Osteocyte (in vitro differentiated cells): ENCODE data around the gene TRMT1. TPM values are rescaled to one million over a fixed set of nuclear protein-coding genes. Genes with fewer than 3 reads are reported as not detected.

Experiments
- DNase-seq: peaks from one replicate; pipeline ENCODE4 v3.0.0; 2021; ENCODE audit warnings: mixed read lengths; ENCODE audit not compliant: unreplicated experiment; ENCODE audit errors: extremely low spot score
- H3K27ac Mint-ChIP-seq: one replicate; pipeline ENCODE4 v1.8.0; 2021; ENCODE audit warnings: mild to moderate bottlenecking, mixed read lengths; ENCODE audit not compliant: unreplicated experiment
- H3K27me3 Mint-ChIP-seq: one replicate; pipeline ENCODE4 v1.8.0; 2021; ENCODE audit warnings: mixed read lengths; ENCODE audit not compliant: unreplicated experiment
- H3K36me3 Mint-ChIP-seq: one replicate; pipeline ENCODE4 v1.8.0; 2021; ENCODE audit warnings: mixed read lengths; ENCODE audit not compliant: unreplicated experiment
- H3K4me1 Mint-ChIP-seq: one replicate; pipeline ENCODE4 v1.8.0; 2021; ENCODE audit warnings: mixed read lengths; ENCODE audit not compliant: unreplicated experiment
- H3K4me3 Mint-ChIP-seq: one replicate; pipeline ENCODE4 v1.8.0; 2021; ENCODE audit warnings: mild to moderate bottlenecking, moderate library complexity, mixed read lengths; ENCODE audit not compliant: unreplicated experiment
- H3K9me3 Mint-ChIP-seq: one replicate; pipeline ENCODE4 v1.8.0; 2021; ENCODE audit warnings: mixed read lengths; ENCODE audit not compliant: unreplicated experiment
- CTCF ChIP-seq: fragments of 200-600 bp; sonication (generic); IDR thresholded peaks from 2 replicates; pipeline ENCODE4 v1.5.0; 2021; ENCODE audit warnings: antibody characterized with exemption, mild to moderate bottlenecking, moderate library complexity
- total RNA-seq: library from RNA; stranded (reverse); gene quantifications from 2 replicates; pipeline ENCODE4 v1.2.1, GENCODE V29; 2021

The TRMT1 gene
- total RNA-seq, 1 donor from 2014 or later, result 43.1 TPM

DNA sequence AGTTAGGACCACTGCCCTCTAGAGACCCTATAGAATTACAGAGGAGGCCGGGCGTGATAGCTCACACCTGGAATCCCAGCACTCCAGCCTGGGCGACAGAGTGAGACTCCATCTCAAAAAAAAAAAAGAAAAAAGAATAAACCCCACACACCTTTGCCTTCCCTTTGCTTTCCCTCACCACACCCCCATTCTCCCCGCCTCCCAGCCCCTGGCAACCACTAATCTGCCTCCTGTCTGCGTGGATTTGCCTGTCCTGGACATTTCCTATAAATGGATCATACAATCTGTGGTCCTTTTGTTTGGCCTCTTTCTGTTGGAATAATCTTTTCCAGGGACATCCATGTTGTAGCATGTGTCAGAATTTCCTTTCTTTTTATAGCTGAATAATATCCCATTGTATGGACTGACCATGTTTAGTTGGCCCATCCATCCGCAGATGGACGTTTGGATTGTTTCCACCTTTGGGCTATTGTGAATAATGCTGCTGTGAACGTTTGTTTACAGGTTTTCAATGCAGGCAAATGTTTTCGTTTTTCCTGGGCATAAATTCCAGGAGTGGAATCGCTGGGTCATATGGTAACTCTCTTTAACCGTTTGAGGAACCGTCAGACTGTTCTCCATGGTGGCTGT, 16.8 kb upstream of the TRMT1 start:
- Mint-ChIP-seq H3K4me3 (no peak overlapping the region), H3K36me3 (peaks cover 4% of the 10 kb centered on the region), H3K27me3 (no peaks in the 10 kb centered on the region), H3K4me1 (peaks cover 2% of the 10 kb centered on the region), H3K9me3 (no peaks in the 10 kb centered on the region), H3K27ac (peak overlapping the region; percentile 44)
- TF ChIP-seq CTCF, result no peak
- no peak for DNase-seq

DNA sequence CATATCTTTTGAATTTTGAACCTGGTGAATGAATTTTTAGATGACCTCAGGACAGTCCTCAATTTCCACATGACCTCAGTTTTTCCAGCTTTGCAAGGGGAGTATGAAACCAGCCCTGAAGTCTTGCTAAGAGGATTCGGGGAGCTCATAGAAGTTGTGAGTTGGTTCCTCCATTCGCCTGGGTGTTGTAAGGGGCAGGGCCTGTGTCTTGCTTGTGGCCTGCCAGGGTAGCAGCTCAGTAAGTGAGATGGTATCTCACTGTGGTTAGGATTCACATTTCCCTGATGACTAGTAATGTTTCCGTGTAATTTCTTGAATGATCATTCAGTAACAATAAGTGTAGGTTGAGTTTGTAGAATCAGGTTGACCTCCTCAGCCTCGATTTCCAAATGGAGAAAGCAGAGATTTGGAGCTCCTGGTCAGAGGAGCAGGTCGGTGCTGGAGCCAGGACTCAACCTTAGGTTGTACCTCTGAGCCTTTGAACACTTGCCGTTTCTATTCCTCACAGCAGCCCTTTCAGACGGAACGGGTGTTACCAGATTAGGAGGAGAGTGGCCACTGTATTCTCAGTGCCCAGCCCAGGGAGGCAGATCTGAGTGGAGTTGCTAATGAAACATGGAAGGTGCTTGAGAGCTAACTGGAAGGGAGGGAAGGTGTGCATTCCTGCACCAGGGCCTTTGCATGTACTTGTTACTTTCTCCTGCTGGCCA, 16.1 kb upstream of the TRMT1 start:
- H3K9me3 Mint-ChIP-seq, result no peaks in the 10 kb centered on the region
- H3K4me1 Mint-ChIP-seq, result peaks cover 2% of the 10 kb centered on the region
- no peak for TF ChIP-seq CTCF
- no peak overlapping the region for H3K4me3 Mint-ChIP-seq
- no peaks in the 10 kb centered on the region for H3K27me3 Mint-ChIP-seq
- no peak for DNase-seq
- peaks cover 4% of the 10 kb centered on the region for H3K36me3 Mint-ChIP-seq
- H3K27ac Mint-ChIP-seq, result peak overlapping the region; percentile 41

DNA sequence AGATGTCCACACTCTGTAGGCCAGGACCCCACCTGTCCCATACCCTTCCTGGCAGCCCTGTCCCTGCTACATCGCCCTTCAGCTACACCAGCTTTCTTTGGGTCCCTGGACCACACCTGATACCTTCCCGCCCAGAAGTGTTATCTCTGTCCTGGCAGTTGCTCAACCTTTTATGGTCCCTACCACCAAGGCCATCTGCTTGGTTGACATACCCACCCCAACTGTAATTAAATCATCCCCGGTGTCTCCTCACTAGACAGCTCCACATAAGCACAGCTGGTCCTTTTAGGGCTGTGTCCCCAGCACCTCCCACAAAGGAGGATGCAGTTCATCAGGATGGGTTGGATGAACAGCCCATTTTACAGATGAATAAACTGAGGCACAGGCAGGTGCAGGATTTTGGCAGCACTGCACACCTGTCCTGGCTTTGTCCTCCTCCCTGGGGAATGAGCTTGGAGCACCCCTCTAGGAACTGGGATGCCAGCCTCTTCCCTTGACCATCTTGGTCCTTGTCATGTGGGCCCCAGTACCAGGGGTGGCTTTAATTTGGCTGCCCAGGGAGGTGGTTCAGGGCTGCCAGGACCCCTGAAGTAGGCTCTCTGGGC, 14.4 kb upstream of the TRMT1 start:
- DNase-seq, result no peak
- peaks cover 2% of the 10 kb centered on the region for H3K4me1 Mint-ChIP-seq
- no peaks in the 10 kb centered on the region for H3K9me3 Mint-ChIP-seq
- no peaks in the 10 kb centered on the region for H3K36me3 Mint-ChIP-seq
- no peak for TF ChIP-seq CTCF
- no peaks in the 10 kb centered on the region for H3K27me3 Mint-ChIP-seq
- no peak overlapping the region for H3K27ac Mint-ChIP-seq
- H3K4me3 Mint-ChIP-seq, result no peak overlapping the region

GRCh38 chr19:13129384-13129783, 12.8 kb upstream of the TRMT1 start:
- Mint-ChIP-seq H3K36me3 (no peaks in the 10 kb centered on the region), H3K27ac (no peak overlapping the region), H3K4me1 (peaks cover 2% of the 10 kb centered on the region), H3K9me3 (no peaks in the 10 kb centered on the region), H3K27me3 (no peaks in the 10 kb centered on the region), H3K4me3 (no peak overlapping the region)
- TF ChIP-seq CTCF, result no peak
- DNase-seq, result no peak

- Mint-ChIP-seq H3K36me3 (no peaks in the 10 kb centered on the region), H3K27ac (no peak overlapping the region), H3K4me1 (peaks cover 2% of the 10 kb centered on the region), H3K9me3 (no peaks in the 10 kb centered on the region), H3K4me3 (no peak overlapping the region), H3K27me3 (no peaks in the 10 kb centered on the region)
- DNase-seq, result no peak
- no peak for TF ChIP-seq CTCF
Measured at GRCh38 chr19:13128583-13128982, 12.0 kb upstream of the TRMT1 start.
